Spleen (tissue), 11 donors: ENCODE data around the gene DHRS2. TPM values are rescaled to one million over a fixed set of nuclear protein-coding genes. Genes with fewer than 3 reads are reported as not detected.

Experiments
- DNase-seq: peaks from one replicate; pipeline ENCODE4 v3.0.0-alpha.2; 2020
- H3K27ac ChIP-seq, 8 donors: fragments of 200-600 bp; sonication (generic) in 7 of 8; 1 replicate in 4 of 8; 2 replicates in 4 of 8; pipeline versions ENCODE4 v1.5.0 to v1.8.0; 2016 to 2021; ENCODE audit warnings: inconsistent platforms in 4 of 8, mild to moderate bottlenecking in 4 of 8, moderate library complexity in 1 of 8
- H3K27me3 ChIP-seq, 7 donors: fragments of 200-600 bp; sonication (generic) in 6 of 7; replicated peaks in 1 of 7; 1 replicate in 4 of 7; 2 replicates in 3 of 7; pipeline versions ENCODE4 v1.5.0 to v1.8.0; 2016 to 2021; ENCODE audit warnings: inconsistent platforms in 3 of 7, mild to moderate bottlenecking in 1 of 7
- H3K36me3 ChIP-seq, 6 donors: fragments of 200-600 bp; sonication (generic) in 5 of 6; 1 replicate in 4 of 6; 2 replicates in 2 of 6; pipeline versions ENCODE4 v1.5.0 to v1.8.0; 2016 to 2021; ENCODE audit warnings: inconsistent platforms in 2 of 6
- H3K4me1 ChIP-seq, 6 donors: fragments of 200-600 bp; sonication (generic) in 5 of 6; 1 replicate in 3 of 6; 2 replicates in 3 of 6; pipeline versions ENCODE4 v1.5.0 to v1.8.0; 2016 to 2021; ENCODE audit warnings: inconsistent platforms in 3 of 6
- H3K4me3 ChIP-seq, 8 donors: fragments of 200-600 bp; sonication (generic) in 7 of 8; 1 replicate in 4 of 8; 2 replicates in 4 of 8; pipeline versions ENCODE4 v1.5.0 to v1.8.0; 2016 to 2021; ENCODE audit warnings: inconsistent platforms in 4 of 8, mild to moderate bottlenecking in 4 of 8, moderate library complexity in 2 of 8
- H3K9me3 ChIP-seq, 8 donors: fragments of 200-600 bp; sonication (generic) in 7 of 8; 1 replicate in 4 of 8; 2 replicates in 4 of 8; pipeline versions ENCODE4 v1.5.0 to v1.8.0; 2016 to 2021; ENCODE audit warnings: inconsistent platforms in 4 of 8
- CTCF ChIP-seq, 11 experiments: fragments of 200-600 bp in 7 of 11; fragments of 450-650 bp in 4 of 11; sonication (generic) in 4 of 11; IDR thresholded peaks in 8 of 11; conservative IDR thresholded peaks in 3 of 11; 1 replicate in 7 of 11; 2 replicates in 4 of 11; pipeline versions ENCODE4 v1.4.0 to v1.8.0; 2016 to 2021; ENCODE audit warnings: antibody characterized with exemption in 11 of 11, inconsistent platforms in 4 of 11, mild to moderate bottlenecking in 1 of 11
- POLR2A ChIP-seq, 3 donors: fragments of 450-650 bp; IDR thresholded peaks; one replicate each; pipeline ENCODE4 v1.5.1; 2017; ENCODE audit warnings: antibody characterized with exemption in 3 of 3, mild to moderate bottlenecking in 1 of 3
- POLR2AphosphoS5 ChIP-seq, 3 donors: sonication (generic); formaldehyde crosslinking; IDR thresholded peaks; one replicate each; pipeline ENCODE4 v1.5.1; 2017; ENCODE audit warnings: antibody characterized with exemption in 3 of 3
- WGBS, 5 donors: extraction: QIAGEN DNeasy Blood & Tissue Kit in 3 of 5; methylation state at CpG; one replicate each; pipeline versions ENCODE4 v1.1.5 to v1.1.7; 2013 to 2018; 5-methylcytosine and 5-hydroxymethylcytosine counted together
- intact Hi-C: fragments of 100-400 bp; cut with DNase I; formaldehyde crosslinking; loops from one replicate; pipeline ENCODE4 v1.15.0; 2023; ENCODE audit warnings: low total_unique reads
- polyA plus RNA-seq, 3 donors: library from polyadenylated mRNA; stranded (reverse); fragments of 200-250 nt; gene quantifications; one replicate each; pipeline ENCODE4 v1.2.1, GENCODE V29; 2013
- total RNA-seq, 7 donors: library from RNA; depleted of rRNA in 3 of 7; stranded (reverse); fragments of >200 nt in 3 of 7; fragmentation: NEBNext Ultra II Directional in 4 of 7; extraction: Animal tissue kit (Norgen Biotek cat#: 25700) in 4 of 7; gene quantifications; one replicate each; pipeline versions ENCODE4 v1.1.0 to v1.2.1, GENCODE V29; 2016 to 2021
- donor health status: healthy with polysubstance abuse.
- donor health status: DM: no; HTN: no; CAD: no; lungs with moderate emphysema.
- donor health status: DM: no; HTN: no; CAD: no.
- donor health status: Bipolar disorder and iron deficiency.
- donor health status: healthy.
- donor health status: DM: no; HTN: no; CAD: no.
- donor health status: DM: yes; HTN: yes; CAD: no.

Gene DHRS2
- total and polyA plus RNA-seq, 10 donors = 3.3 to 30.6 (median 14.1) TPM

- TF ChIP-seq CTCF (IDR thresholded peaks at IDR 0.05 in 8 of 11, conservative IDR thresholded peaks at IDR 0.05 in 3 of 11) (no peak), POLR2AphosphoS5 (IDR thresholded peaks at IDR 0.05) (no peak), POLR2A (IDR thresholded peaks at IDR 0.05) (no peak)
- intact Hi-C loops = no loop called here
- no peaks in the 10 kb centered on the region for H3K36me3 ChIP-seq
- no peaks in the 10 kb centered on the region for H3K27me3 ChIP-seq
- no peaks in the 10 kb centered on the region for H3K9me3 ChIP-seq
- peaks cover 9 to 21% (median 11%) of the 10 kb centered on the region in 6 donors for H3K4me1 ChIP-seq
- WGBS, 5 donors = 76 to 86% (median 79%) methylated on average over 8 to 9 of the region's 9 CpGs
- H3K27ac ChIP-seq = no peak overlapping the region
- H3K4me3 ChIP-seq = no peak overlapping the region
- DNase-seq = no peak
Measured at GRCh38 chr14:23645812-23646647, 9.9 kb downstream of the DHRS2 start.

GRCh38 chr14:23646648-23647549, 10.7 kb downstream of the DHRS2 start:
- 81 to 87% (median 82%) methylated on average over 5 to 6 of the region's 6 CpGs for WGBS, 5 donors
- Histone ChIP-seq H3K9me3 (no peaks in the 10 kb centered on the region), H3K4me1 (peaks cover 1 to 13% (median 3%) of the 10 kb centered on the region in 6 donors), H3K27ac (no peak overlapping the region), H3K36me3 (no peaks in the 10 kb centered on the region), H3K4me3 (no peak overlapping the region), H3K27me3 (no peaks in the 10 kb centered on the region)
- intact Hi-C loops = no loop called here
- DNase-seq = no peak
- no peak for TF ChIP-seq CTCF (IDR thresholded peaks at IDR 0.05 in 8 of 11, conservative IDR thresholded peaks at IDR 0.05 in 3 of 11)
- no peak for TF ChIP-seq POLR2AphosphoS5 (IDR thresholded peaks at IDR 0.05)
- no peak for TF ChIP-seq POLR2A (IDR thresholded peaks at IDR 0.05)

GRCh38 chr14:23647619-23648018, 11.5 kb downstream of the DHRS2 start:
- Histone ChIP-seq H3K9me3 (no peaks in the 10 kb centered on the region), H3K36me3 (no peaks in the 10 kb centered on the region), H3K27me3 (no peaks in the 10 kb centered on the region), H3K4me1 (peaks cover 0 to 10% (median 0%) of the 10 kb centered on the region in 6 donors), H3K4me3 (no peak overlapping the region), H3K27ac (no peak overlapping the region)
- intact Hi-C loops = no loop called here
- DNase-seq = no peak
- TF ChIP-seq POLR2A (IDR thresholded peaks at IDR 0.05) (no peak), CTCF (IDR thresholded peaks at IDR 0.05 in 8 of 11, conservative IDR thresholded peaks at IDR 0.05 in 3 of 11) (no peak), POLR2AphosphoS5 (IDR thresholded peaks at IDR 0.05) (no peak)
- 89 to 100% (median 90%) methylated on average over 2 of the region's 2 CpGs for WGBS, 5 donors
